Hepatocyte (in vitro differentiated cells): ENCODE results near the gene ATRAID. TPM values are rescaled to one million over a fixed set of nuclear protein-coding genes. Genes with fewer than 3 reads are reported as not detected.
A peak's percentile ranks its signal among the peaks of the same experiment; 100 is the strongest.

ENCODE experiments used
- DNase-seq: peaks from one replicate; pipeline ENCODE4 v3.0.0-alpha.2; 2016; ENCODE audit warnings: low spot score
- H2AFZ ChIP-seq: fragments of 200-600 bp; sonication (generic); 2 replicates; pipeline ENCODE4 v1.6.0; 2016; ENCODE audit warnings: antibody characterized with exemption, mild to moderate bottlenecking
- H3K27ac ChIP-seq: fragments of 200-600 bp; sonication (generic); 2 replicates; pipeline ENCODE4 v1.5.1; 2016; ENCODE audit warnings: mild to moderate bottlenecking
- H3K27me3 ChIP-seq: fragments of 200-600 bp; sonication (generic); 2 replicates; pipeline ENCODE4 v1.6.1; 2016
- H3K36me3 ChIP-seq: fragments of 200-600 bp; sonication (generic); replicated peaks from 2 replicates; pipeline ENCODE4 v1.5.1; 2016; ENCODE audit warnings: low read depth; ENCODE audit not compliant: insufficient read depth
- H3K4me1 ChIP-seq: fragments of 200-600 bp; sonication (generic); 2 replicates; pipeline ENCODE4 v1.5.1; 2016; ENCODE audit warnings: mild to moderate bottlenecking, moderate library complexity; ENCODE audit not compliant: insufficient read depth
- H3K4me2 ChIP-seq: fragments of 200-600 bp; sonication (generic); 2 replicates; pipeline ENCODE4 v1.6.0; 2016
- H3K4me3 ChIP-seq: fragments of 200-600 bp; sonication (generic); 2 replicates; pipeline ENCODE4 v1.5.1; 2016; ENCODE audit warnings: mild to moderate bottlenecking
- H3K79me2 ChIP-seq: fragments of 200-600 bp; sonication (generic); 2 replicates; pipeline ENCODE4 v1.6.0; 2017; ENCODE audit warnings: mild to moderate bottlenecking
- H3K9me2 ChIP-seq: fragments of 200-600 bp; sonication (generic); replicated peaks from 2 replicates; pipeline ENCODE4 v1.6.0; 2017; ENCODE audit warnings: mild to moderate bottlenecking; ENCODE audit not compliant: insufficient read depth
- H3K9me3 ChIP-seq: fragments of 200-600 bp; sonication (generic); 2 replicates; pipeline ENCODE4 v1.5.1; 2016; ENCODE audit warnings: low read depth, mild to moderate bottlenecking
- H4K20me1 ChIP-seq: fragments of 200-600 bp; sonication (generic); 2 replicates; pipeline ENCODE4 v1.6.0; 2016; ENCODE audit warnings: mild to moderate bottlenecking; ENCODE audit not compliant: insufficient read depth, poor library complexity, severe bottlenecking
- CTCF ChIP-seq: fragments of 200-600 bp; sonication (generic); IDR thresholded peaks from 2 replicates; pipeline ENCODE4 v1.5.1; 2016; ENCODE audit warnings: antibody characterized with exemption, mild to moderate bottlenecking; ENCODE audit not compliant: poor library complexity
- EZH2 ChIP-seq: fragments of 200-600 bp; sonication (generic); IDR thresholded peaks from 2 replicates; pipeline ENCODE4 v1.6.1; 2016; ENCODE audit warnings: antibody characterized with exemption, mild to moderate bottlenecking, borderline replicate concordance
- EZH2phosphoT487 ChIP-seq: fragments of 200-600 bp; sonication (generic); IDR thresholded peaks from one replicate; pipeline ENCODE4 v1.6.1; 2018; ENCODE audit warnings: antibody characterized with exemption, mild to moderate bottlenecking, low read depth, moderate library complexity; ENCODE audit not compliant: unreplicated experiment, severe bottlenecking
- WGBS: methylation state at CpG from one replicate; pipeline ENCODE4 v1.1.6; 2016; ENCODE audit warnings: low lambda C conversion rate; ENCODE audit errors: missing lambda C conversion rate; 5-methylcytosine and 5-hydroxymethylcytosine counted together
- polyA plus RNA-seq: library from polyadenylated mRNA; unstranded; fragments of >200 nt; fragmentation: Nextera tagmentation; extraction: Ambion mirVana; gene quantifications from 2 replicates; pipeline ENCODE4 v1.2.1, GENCODE V29; 2016
- total RNA-seq: library from RNA; depleted of rRNA; stranded (reverse); fragments of >200 nt; gene quantifications from 2 replicates; pipeline ENCODE4 v1.2.3, GENCODE V29; 2014

ATRAID gene
- total and polyA plus RNA-seq, 2 experiments from 2014 or later: 173 to 259 TPM

DNA sequence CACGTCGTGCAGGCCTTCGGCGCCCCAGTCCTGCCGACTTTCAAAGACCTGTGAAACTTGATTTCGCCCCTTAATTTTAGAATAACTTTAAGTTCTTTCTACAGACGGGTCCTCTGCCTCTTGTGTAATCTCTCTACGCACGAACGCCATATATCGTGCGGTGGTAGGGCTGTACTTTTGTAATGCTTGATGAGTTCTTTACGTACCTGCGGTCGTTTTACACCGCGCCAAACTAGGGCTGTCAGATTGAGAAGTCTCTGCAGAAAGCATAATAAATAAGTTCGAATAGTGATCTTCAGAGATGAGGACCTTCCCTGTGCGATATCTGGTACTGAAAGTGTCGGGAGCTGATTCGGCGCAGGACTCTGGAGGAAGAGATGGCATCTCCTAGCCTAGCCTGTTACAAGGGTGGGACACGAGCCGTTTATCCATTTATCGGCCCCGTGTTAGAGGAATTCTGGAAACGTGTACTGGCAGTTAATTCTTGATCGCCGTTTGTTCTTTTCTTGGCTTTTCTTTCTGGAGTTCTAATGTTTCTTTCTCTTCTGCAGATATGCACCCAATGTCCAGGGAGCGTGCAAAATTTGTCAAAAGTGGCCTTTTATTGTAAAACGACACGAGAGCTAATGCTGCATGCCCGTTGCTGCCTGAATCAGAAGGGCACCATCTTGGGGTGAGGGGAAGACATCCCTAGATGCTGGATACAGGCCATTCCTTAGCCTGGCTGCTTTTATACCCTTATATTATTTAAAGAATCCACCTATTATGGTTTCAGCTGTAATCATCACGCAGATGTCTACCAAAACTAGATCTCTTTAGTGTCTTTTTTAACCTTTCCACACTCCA lies 1.0 kb downstream of the ATRAID start:
- Histone ChIP-seq H3K4me3 (peak overlapping the region; percentile 78), H3K27ac (peak overlapping the region; percentile 100), H3K36me3 (no peaks in the 10 kb centered on the region), H4K20me1 (no peaks in the 10 kb centered on the region), H2AFZ (peak overlapping the region; percentile 80), H3K9me3 (no peaks in the 10 kb centered on the region), H3K27me3 (no peaks in the 10 kb centered on the region), H3K4me1 (peaks cover 36% of the 10 kb centered on the region), H3K79me2 (peaks cover 24% of the 10 kb centered on the region), H3K9me2 (no peaks in the 10 kb centered on the region), H3K4me2 (peak overlapping the region; percentile 92)
- 12% methylated on average over 34 of the region's 34 CpGs for WGBS
- no peak for TF ChIP-seq EZH2
- TF ChIP-seq EZH2phosphoT487: no peak
- TF ChIP-seq CTCF: no peak
- DNase-seq: peak; percentile 55

GRCh38 chr2:27214941-27215340 lies 3.1 kb downstream of the ATRAID start:
- 72% methylated on average over 3 of the region's 3 CpGs for WGBS

DNA sequence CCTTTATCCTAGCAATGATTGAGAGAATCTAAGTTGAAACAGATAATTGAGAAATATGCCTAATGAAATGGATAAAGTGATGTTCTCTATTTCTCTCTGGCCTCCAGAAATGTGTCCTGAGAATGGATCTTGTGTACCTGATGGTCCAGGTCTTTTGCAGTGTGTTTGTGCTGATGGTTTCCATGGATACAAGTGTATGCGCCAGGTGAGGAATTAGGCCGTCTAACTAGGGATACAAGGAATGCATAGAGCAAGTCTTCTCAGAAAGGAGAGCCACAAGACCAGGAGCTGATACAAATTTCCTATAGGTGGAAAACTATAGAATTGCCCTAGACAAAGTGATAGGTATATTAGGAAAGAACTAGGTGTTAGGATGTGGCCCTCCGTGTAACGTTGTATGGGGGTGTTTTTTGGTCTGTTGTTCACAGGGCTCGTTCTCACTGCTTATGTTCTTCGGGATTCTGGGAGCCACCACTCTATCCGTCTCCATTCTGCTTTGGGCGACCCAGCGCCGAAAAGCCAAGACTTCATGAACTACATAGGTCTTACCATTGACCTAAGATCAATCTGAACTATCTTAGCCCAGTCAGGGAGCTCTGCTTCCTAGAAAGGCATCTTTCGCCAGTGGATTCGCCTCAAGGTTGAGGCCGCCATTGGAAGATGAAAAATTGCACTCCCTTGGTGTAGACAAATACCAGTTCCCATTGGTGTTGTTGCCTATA lies 4.7 kb downstream of the ATRAID start:
- Histone ChIP-seq H2AFZ (peak overlapping the region; percentile 35), H4K20me1 (no peaks in the 10 kb centered on the region), H3K27me3 (no peaks in the 10 kb centered on the region), H3K4me2 (peak overlapping the region; percentile 93), H3K4me1 (peaks cover 19% of the 10 kb centered on the region), H3K4me3 (peak overlapping the region; percentile 9), H3K27ac (peak overlapping the region; percentile 91), H3K9me3 (no peaks in the 10 kb centered on the region), H3K9me2 (no peaks in the 10 kb centered on the region), H3K36me3 (no peaks in the 10 kb centered on the region), H3K79me2 (peaks cover 35% of the 10 kb centered on the region)
- 90% methylated on average over 13 of the region's 13 CpGs for WGBS
- no peak for DNase-seq
- TF ChIP-seq EZH2phosphoT487 (no peak), CTCF (no peak), EZH2 (no peak)

More at GRCh38 chr2:27214941-27215340, 3.1 kb downstream of the ATRAID start:
- no peaks in the 10 kb centered on the region for H3K27me3 ChIP-seq
- H4K20me1 ChIP-seq: no peaks in the 10 kb centered on the region
- peaks cover 35% of the 10 kb centered on the region for H3K79me2 ChIP-seq
- H3K9me3 ChIP-seq: no peaks in the 10 kb centered on the region
- no peaks in the 10 kb centered on the region for H3K9me2 ChIP-seq
- H3K4me1 ChIP-seq: peaks cover 31% of the 10 kb centered on the region
- no peaks in the 10 kb centered on the region for H3K36me3 ChIP-seq
- TF ChIP-seq EZH2 (no peak), CTCF (no peak), EZH2phosphoT487 (no peak)
- no peak overlapping the region for H3K4me2 ChIP-seq
- H3K4me3 ChIP-seq: no peak overlapping the region
- no peak overlapping the region for H3K27ac ChIP-seq
- no peak overlapping the region for H2AFZ ChIP-seq
- no peak for DNase-seq
